Stimulated activated naive CD4-positive, alpha-beta T cell treated with Interleukin-2 at 50 U/mL for 16 hours (primary cell): ENCODE results near the gene NRXN2.
"Not testable (repeated sequence)": the region's sequence is repeated elsewhere in the genome, so short reads cannot be mapped to it uniquely, and the experiment has no call there.

Experiments
- DNase-seq: peaks from one replicate; lab custom pipeline; 2025; lab: John Stamatoyannopoulos, UW

NRXN2 gene

DNA sequence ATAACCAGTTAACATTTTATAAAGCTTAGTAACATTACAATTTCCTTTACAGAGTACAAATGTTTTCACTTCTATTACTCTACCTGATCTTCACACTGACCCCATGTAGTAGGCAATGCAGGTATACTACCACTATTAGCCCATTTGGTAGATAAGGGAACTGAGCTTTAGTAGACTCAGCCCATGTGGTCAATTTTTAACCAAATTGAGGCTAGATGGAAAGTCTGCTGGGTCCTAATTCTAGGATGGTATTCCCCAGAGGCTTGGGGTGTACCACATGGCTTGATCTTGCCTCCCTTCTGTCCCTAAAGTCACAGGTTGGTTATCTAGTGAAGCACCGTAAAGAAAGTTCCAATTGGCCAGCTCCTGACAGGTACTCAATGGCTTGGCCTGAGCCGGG is 48.2 kb downstream of the NRXN2 start:
- no peak for DNase-seq

GRCh38 chr11:64673279-64673678 is 49.7 kb downstream of the NRXN2 start:
- no peak for DNase-seq

- DNase-seq = no peak
Observed at GRCh38 chr11:64672875-64673274, 50.1 kb downstream of the NRXN2 start.

DNA sequence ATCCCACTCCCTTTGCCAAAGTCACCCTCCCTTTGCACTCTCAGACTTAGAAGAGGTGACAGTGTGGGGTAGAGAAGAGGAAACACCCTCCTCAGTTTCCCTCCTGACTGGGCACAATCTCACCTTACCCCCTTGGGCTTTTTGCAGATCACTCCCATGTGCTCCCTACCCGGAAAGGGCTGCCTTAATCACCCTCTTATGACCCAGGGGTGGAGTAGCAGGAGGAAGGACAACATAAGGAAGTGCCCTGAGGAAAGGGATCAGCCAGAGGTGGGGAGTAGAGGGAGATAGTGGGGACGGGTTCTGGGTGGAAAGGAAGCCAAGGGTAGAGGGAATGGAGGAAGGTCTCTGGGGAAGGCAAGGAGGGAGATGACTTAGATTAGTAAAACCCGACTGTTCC is 52.0 kb downstream of the NRXN2 start:
- no peak for DNase-seq

DNA sequence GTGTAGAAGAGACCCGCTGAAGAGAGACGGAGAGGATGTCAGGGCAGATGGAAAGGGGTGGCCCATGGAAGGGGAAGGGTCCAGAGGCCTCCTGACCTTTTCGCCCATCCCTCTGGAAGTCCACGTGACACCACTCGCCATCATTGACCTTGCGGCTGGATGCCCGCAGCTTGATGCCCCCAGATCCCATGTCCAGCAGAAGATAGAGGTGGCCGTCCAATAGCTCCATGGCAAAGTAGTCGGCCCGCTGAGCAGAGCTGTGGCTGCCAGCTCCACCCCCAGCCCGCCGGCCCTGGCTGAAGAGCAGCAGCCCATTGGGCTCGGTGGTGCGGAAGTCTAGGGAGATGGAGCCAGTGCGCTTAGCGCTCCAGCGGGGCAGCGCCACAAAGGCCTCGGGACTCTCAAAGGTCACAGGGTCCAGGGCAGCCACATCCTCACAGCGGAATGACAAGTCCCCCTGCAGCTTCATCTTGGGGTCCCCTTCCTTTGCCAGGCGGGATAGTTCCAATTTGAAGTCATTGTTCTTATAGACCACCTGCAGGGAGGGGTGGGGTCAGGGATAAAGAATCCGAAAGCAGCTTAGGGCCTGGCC is 55.7 kb downstream of the NRXN2 start:
- no peak for DNase-seq

DNA sequence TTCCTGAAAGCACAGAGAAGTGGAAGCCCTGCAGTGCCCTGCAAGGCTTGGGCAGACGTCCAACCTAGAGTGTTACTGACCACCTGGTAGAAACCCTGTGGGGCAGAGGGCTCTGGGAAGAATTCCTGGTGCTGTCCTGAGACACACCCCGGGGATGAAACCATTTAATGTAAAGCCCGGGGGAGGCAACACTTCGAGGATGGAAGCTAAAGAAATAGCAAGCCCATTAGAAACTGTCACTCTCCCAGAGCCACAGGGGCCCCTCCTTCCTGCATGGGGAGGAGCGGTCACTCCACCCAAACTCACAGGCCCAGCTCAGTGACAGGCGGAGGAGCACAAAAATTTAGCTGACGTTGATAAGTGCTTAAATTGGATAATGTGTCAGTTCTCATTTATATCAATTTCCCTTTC is 57.6 kb downstream of the NRXN2 start:
- DNase-seq = no peak

- DNase-seq = not testable (repeated sequence)
Observed at GRCh38 chr11:64664236-64664870, 58.6 kb downstream of the NRXN2 start.

DNA sequence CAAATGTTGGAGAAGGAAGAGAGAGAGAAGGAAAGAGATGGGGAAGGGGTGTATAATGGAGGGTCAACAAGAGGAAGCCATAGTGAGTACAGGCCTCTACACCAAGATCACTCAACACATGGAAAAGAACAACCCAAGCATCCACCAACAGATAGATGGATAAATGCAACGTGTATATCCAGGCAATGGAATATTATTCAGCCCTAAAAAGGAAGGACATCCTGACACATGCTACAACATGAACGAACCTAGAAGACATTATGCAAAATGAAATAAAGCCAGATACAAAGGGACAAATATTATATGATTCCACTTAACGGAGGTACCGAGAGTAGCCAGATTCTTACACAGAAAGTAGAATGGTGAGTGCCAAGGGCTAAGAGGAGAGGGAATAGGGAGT is 59.3 kb downstream of the NRXN2 start:
- DNase-seq = no peak

DNA sequence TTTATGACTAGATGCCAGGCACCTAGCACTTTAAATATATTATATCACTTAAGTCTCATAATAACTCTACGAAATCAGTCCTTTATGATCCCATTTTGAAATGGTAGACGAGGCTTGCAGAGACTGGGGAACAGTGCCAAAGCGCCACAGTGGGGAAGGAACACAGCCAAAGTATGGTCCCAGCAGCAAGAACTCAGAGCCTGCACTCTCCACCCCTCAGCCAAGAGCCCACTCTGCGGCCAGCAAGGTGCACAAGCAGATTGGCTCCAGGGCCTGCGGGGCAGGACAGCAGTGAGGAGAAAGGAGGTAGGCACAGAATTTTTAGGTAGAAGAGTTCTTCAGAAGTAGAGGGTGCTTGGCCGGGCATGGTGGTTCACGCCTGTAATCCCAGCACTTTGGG is 61.4 kb downstream of the NRXN2 start:
- no peak for DNase-seq

DNA sequence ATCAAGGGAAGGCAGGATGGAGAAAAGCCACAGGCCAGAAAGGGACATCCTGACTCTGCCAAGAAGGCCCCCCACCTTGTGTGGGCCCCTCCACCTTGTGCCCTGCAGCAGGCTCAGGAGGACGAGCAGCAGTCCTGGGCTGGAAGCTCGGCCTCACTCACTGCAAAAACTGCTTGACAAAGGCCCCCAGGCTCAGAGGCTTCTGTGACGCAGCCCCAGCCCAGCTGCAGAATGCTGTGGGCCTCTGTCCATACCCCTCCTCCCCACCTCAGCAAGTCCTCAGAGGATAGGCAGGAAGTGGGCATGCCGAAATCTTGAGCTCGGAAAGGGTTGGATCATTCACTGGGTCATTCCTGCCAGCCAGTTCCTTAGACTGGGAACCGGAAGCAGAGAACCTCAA is 61.9 kb downstream of the NRXN2 start:
- DNase-seq = no peak

- no peak for DNase-seq
Observed at GRCh38 chr11:64660706-64661105, 62.3 kb downstream of the NRXN2 start.

- DNase-seq = no peak
Observed at GRCh38 chr11:64660205-64660604, 62.8 kb downstream of the NRXN2 start.

- no peak for DNase-seq
Observed at GRCh38 chr11:64659417-64660144, 63.4 kb downstream of the NRXN2 start.

GRCh38 chr11:64658265-64658664 is 64.7 kb downstream of the NRXN2 start:
- no peak for DNase-seq

- DNase-seq = no peak
Observed at GRCh38 chr11:64656862-64657261, 66.1 kb downstream of the NRXN2 start.

DNA sequence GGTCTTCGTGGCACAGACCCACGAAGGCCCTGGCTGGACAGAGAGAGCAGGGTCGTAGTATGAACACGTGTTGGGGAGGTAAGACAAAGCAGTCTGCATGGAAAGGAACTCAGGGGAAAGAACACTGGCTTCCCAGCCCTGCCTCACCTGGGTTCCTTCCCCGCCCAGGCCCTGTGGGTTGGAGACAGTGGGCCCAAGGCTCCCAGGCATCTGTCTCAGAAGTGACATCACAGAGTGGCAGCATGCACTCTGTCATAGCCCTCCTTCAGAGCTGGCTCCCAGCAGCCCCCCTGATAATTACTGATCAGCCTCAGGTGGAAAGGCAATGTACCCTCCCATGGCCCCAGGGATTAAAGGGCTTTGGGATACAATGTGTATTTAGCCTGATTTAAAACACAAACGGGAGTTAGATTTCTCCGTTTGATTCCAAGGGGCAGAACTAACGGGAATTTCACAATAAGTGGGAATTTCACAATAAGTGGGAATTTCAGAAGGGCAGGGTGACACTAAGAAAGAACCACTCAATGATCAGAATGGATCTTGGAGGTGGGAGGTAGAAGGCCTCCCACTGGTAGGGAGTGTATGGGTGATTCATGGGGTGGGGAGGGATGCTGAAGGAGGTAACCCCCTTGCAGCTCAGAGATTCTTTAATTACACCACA is 66.9 kb downstream of the NRXN2 start:
- DNase-seq = no peak

- DNase-seq = no peak
Observed at GRCh38 chr11:64654958-64655541, 67.9 kb downstream of the NRXN2 start.

- no peak for DNase-seq
Observed at GRCh38 chr11:64654439-64654838, 68.6 kb downstream of the NRXN2 start.

DNA sequence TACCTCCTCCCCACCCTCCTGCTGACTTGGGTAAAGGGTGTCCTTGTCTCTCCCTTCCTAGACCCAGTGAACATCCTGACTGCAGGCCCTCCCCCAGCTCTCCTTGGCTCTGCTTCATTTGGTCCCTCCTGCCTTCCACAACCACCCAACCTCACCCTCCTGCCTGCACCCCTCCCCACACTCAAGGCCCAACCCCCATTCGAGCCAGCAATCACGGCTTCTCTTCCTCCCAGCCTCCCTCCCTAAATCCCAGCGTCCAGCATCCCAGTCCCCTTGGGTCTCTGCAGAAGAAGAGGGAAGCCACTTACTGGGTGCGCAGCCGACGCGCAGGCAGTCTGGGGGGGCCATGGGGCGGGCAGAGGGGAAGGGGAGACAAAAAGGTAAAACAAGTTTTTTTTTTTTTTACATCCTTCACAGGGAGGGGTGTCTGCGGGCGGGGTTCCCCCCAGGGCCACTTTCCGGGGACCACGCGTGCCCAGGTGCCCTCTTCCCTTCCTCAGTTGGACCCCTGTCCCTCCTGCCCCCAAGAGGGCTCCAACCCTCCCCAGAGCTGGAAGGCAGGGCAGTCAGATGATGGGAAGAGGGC is 69.5 kb downstream of the NRXN2 start:
- DNase-seq = no peak

GRCh38 chr11:64652586-64653387 is 70.2 kb downstream of the NRXN2 start:
- DNase-seq = peak; percentile 52

DNA sequence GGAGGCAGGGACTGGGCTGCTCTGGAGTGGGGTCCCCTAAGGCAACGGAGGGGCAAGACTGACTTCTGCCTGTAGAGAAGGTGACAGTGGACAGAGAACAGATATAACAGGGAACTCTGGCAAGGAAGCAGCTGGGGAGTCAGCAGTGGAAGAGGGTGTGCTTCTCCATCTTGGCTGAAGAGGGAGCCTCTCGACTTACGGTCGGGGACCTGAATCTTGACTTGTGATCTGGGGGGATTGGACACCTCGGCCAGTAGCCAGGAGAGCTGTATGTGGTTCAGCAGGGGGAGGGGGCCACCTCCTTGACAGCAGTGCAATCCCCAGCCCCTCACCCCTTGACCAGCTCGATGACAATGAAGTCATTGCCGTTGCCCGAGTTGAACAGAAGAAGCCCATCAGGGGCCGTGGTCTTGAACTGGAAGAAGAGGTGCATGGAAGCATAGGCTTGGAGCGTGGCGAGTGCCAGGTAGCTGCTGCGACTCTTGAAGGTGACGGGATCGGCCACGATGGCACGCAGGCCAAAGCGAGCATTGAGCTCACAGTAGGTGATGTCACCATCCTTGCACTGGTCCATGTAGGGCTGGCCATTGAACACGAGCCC is 72.0 kb downstream of the NRXN2 start:
- DNase-seq = no peak
